ENCODE measurements around the gene NFX1.

GRCh38 chr9:33263131-33264002, 26.9 kb upstream of the NFX1 start:
- TF ChIP-seq POLR2AphosphoS5 (IDR thresholded peaks at IDR 0.05; ENCODE audit: borderline replicate concordance, low read depth, low read length) (no peak), EZH2 (IDR thresholded peaks at IDR 0.05) (no peak), FOXP2 (optimal IDR thresholded peaks at IDR 0.05; ENCODE audit: control extremely low read depth, extremely low read length, insufficient read depth) (no peak)
